GM23338 (cell line): Measurements from ENCODE around the gene CASQ1.

Experiments
- CREB1 ChIP-seq: fragments of 250-450 bp; sonication (Bioruptor Pico); IDR thresholded peaks from 2 replicates; pipeline ENCODE4 v1.5.0; 2020; ENCODE audit warnings: low read depth, mild to moderate bottlenecking, moderate library complexity
- EZH2 ChIP-seq: fragments of 200-600 bp; sonication (generic); IDR thresholded peaks from one replicate; pipeline ENCODE4 v1.8.0; 2017; ENCODE audit warnings: antibody characterized with exemption, mild to moderate bottlenecking, low read depth; ENCODE audit not compliant: unreplicated experiment
- JUNB ChIP-seq: IDR thresholded peaks from one replicate; pipeline ENCODE4 v1.6.1; 2016; ENCODE audit warnings: antibody characterized with exemption; ENCODE audit not compliant: unreplicated experiment
- TF ChIP-seq, protein P1 (sequence below), 2 experiments: fragments of 200-600 bp in 1 of 2; sonication (generic) in 1 of 2; conservative IDR thresholded peaks; 2 replicates each; pipeline versions ENCODE4 v1.5.1 to v1.6.1; 2016 to 2017; ENCODE audit warnings: antibody characterized with exemption in 2 of 2, low read depth in 2 of 2, mild to moderate bottlenecking in 2 of 2, moderate library complexity in 1 of 2

DNA sequence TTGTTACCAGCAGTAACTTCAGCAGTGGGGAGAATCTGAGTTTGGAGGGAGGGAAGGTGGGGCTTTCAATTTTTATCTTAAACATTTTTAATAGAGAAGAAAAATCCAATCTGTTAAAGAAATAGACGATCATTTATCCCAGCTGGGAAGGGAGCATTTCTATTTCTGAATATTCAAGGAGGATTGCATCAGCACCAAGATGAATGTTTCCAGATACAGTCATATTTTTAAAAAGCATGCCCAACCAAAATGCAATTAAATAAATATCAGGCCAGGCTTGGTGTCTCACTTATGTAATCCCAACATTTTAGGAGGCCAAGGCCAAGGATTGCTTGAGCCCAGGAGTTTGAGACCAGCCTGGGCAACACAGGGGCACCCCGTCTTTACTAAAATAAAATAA lies 40.7 kb upstream of the CASQ1 start:
- TF ChIP-seq, protein P1, sequence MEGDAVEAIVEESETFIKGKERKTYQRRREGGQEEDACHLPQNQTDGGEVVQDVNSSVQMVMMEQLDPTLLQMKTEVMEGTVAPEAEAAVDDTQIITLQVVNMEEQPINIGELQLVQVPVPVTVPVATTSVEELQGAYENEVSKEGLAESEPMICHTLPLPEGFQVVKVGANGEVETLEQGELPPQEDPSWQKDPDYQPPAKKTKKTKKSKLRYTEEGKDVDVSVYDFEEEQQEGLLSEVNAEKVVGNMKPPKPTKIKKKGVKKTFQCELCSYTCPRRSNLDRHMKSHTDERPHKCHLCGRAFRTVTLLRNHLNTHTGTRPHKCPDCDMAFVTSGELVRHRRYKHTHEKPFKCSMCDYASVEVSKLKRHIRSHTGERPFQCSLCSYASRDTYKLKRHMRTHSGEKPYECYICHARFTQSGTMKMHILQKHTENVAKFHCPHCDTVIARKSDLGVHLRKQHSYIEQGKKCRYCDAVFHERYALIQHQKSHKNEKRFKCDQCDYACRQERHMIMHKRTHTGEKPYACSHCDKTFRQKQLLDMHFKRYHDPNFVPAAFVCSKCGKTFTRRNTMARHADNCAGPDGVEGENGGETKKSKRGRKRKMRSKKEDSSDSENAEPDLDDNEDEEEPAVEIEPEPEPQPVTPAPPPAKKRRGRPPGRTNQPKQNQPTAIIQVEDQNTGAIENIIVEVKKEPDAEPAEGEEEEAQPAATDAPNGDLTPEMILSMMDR (conservative IDR thresholded peaks at IDR 0.05; ENCODE audit: low read depth in 2 of 2), result no peak
- TF ChIP-seq EZH2 (no peak), CREB1 (CRISPR knock-in tag) (no peak), JUNB (no peak)
